OCI-M2 (cell line): ENCODE measurements around the gene RXRA.

Source experiments
- DNase-seq: peaks from one replicate; lab custom pipeline; 2025; ENCODE audit not compliant: unreplicated experiment; lab: John Stamatoyannopoulos, UW

RXRA gene

GRCh38 chr9:134322781-134323241, 3.4 kb upstream of the RXRA start:
- DNase-seq, result no peak

GRCh38 chr9:134323741-134324358, 2.4 kb upstream of the RXRA start:
- DNase-seq, result no peak

- DNase-seq, result no peak
Measured at GRCh38 chr9:134324359-134325095, 1.7 kb upstream of the RXRA start.

- DNase-seq, result no peak
Measured at GRCh38 chr9:134325096-134325812, 1.0 kb upstream of the RXRA start.

- DNase-seq, result no peak
Measured at GRCh38 chr9:134326724-134327601, 708 bp downstream of the RXRA start.

GRCh38 chr9:134327671-134328231, 1.5 kb downstream of the RXRA start:
- no peak for DNase-seq

- no peak for DNase-seq
Measured at GRCh38 chr9:134328341-134328840, 2.1 kb downstream of the RXRA start.

- DNase-seq, result no peak
Measured at GRCh38 chr9:134328841-134329575, 2.8 kb downstream of the RXRA start.

GRCh38 chr9:134329576-134329855, 3.3 kb downstream of the RXRA start:
- DNase-seq, result no peak

GRCh38 chr9:134329886-134330285, 3.6 kb downstream of the RXRA start:
- no peak for DNase-seq

GRCh38 chr9:134330590-134330989, 4.3 kb downstream of the RXRA start:
- DNase-seq, result no peak

GRCh38 chr9:134331186-134332025, 5.2 kb downstream of the RXRA start:
- no peak for DNase-seq

- DNase-seq, result no peak
Measured at GRCh38 chr9:134332266-134332665, 6.0 kb downstream of the RXRA start.

GRCh38 chr9:134332841-134333233, 6.6 kb downstream of the RXRA start:
- no peak for DNase-seq

GRCh38 chr9:134333234-134333873, 7.1 kb downstream of the RXRA start:
- no peak for DNase-seq

- no peak for DNase-seq
Measured at GRCh38 chr9:134333874-134334581, 7.8 kb downstream of the RXRA start.

GRCh38 chr9:134335061-134335460, 8.8 kb downstream of the RXRA start:
- DNase-seq, result no peak
